ENCODE results near the gene OR6K2.
"Not testable (repeated sequence)": the region's sequence is repeated elsewhere in the genome, so short reads cannot be mapped to it uniquely, and the experiment has no call there.

The OR6K2 gene, protein sequence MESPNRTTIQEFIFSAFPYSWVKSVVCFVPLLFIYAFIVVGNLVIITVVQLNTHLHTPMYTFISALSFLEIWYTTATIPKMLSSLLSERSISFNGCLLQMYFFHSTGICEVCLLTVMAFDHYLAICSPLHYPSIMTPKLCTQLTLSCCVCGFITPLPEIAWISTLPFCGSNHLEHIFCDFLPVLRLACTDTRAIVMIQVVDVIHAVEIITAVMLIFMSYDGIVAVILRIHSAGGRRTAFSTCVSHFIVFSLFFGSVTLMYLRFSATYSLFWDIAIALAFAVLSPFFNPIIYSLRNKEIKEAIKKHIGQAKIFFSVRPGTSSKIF

DNA sequence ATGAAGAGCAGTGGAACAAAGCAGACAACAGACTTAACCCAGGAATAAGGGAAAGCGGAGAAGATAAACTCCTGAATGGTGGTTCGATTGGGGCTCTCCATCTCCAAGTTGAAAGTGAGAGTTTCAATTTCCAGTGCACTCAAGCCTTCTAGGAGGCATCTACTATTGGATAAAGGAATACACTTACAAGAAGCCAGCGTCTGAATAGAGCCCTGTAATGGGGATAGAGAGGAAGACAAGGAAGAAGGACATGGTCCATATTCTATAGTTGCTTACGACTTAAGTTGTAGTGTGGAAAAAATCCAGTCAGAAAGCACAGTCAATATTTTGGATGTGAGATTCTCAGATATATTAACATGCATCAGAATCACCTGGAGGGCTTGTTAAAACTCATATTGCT is at the start of gene OR6K2:
TSS of gene OR6K2 (minus strand) at position 101 of the 400 bp plus-strand sequence. CDS start at position 101, 0 bp downstream.
- no peak for DNase-seq (ENCODE audit: low read depth)

DNA sequence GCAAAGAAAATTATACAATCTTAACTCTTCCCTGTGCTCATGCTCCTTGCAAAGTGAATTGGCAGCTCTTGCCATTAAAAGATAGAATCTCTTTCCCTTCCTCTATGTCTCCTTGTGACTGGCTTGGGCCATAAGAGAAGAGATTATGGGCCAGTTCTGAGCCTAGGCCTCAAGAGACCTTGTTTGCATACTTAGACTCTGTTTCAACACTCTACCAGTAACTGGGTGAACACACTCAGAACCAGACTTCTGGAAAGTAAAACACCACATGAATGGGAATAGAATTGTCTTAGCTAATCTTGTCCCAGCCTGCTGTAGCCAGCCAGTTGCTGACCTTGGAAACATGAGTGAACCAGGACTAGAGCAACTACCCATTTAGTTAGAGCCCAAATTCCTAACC is 35.4 kb upstream of the OR6K2 start:
- no peak for DNase-seq (ENCODE audit: low read depth)

- no peak for DNase-seq (ENCODE audit: low read depth)
These were observed 32.1 kb upstream of the OR6K2 start for GRCh38 chr1:158732524-158732923.

GRCh38 chr1:158731707-158732106 is 31.3 kb upstream of the OR6K2 start:
- no peak for DNase-seq (ENCODE audit: low read depth)

DNA sequence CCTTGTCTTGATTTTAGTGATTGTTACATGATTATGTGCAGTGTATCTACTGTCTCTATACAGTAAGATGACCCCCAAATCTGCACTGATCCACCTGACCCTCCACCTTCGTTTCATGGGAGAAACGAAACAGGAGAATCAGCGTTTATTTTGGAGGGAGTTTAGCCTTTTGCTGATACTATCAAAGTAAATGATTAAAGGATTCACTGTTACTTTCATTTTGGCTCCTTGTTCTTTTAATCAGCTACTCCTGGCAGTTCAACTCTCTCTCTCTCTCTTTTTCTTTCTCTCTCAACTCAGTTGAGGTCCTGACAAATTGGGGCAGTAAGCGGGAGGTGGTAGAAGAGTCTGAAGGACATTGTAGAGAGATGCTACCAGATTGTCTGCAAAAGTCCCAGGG is 30.0 kb upstream of the OR6K2 start:
- no peak for DNase-seq (ENCODE audit: low read depth)

DNA sequence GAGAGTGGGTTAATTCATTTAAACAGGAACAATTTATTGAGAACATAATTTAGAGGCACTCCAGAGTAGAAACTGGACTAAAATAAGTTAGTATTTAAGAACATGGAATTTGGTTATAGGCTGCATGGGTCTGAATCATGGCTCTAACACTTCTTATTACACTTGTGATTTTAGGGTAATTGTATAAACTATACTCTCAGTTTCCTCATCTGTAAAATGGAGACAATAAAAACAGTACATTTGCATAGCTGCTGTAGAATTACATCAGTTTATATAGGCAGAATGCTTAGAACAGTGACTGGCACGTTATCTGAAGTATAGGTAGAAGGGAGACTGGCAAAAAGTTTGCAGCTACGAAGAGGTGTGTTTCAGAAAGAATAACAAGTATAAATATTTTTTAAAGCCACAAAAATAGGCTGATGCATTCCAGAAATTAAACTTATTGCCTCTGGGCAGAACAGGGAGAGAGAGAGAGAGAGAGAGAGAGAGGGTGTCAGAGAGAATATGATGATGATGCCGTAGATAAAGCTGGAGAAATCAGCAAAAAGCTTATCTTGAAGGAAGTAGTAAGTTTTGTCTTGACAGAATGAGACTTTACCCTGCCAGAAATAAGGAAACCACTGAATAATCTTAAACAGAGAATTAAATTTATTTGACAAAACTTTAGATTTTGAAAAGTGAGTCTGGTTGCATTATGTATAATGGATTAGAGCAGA is 28.2 kb upstream of the OR6K2 start:
- no peak for DNase-seq (ENCODE audit: low read depth)

DNA sequence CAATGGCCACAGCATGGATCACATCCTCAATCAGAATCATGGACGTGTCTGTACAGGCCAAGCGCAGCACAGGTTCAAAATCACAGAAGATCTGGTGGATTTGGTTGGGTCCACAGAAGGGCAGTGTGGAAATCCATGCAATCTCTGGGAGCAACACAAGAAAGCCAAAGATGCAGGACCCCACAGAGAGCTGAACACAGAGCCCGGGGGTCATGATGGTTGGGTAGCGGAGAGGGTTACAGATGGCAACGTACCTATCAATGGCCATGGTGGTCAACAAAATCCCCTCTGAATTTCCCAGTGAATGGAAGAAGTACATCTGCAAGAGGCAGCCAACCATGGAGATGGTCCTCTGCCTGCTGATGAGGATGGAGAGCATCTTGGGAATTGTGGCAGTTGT is 24.0 kb upstream of the OR6K2 start:
- no peak for DNase-seq (ENCODE audit: low read depth)

- no peak for DNase-seq (ENCODE audit: low read depth)
These were observed 20.2 kb upstream of the OR6K2 start, which contains the start of gene OR6K3 for GRCh38 chr1:158720620-158721019. OR6K3 (minus strand) TSS chr1:158720720; CDS start chr1:158718115, 2,605 bp downstream.

DNA sequence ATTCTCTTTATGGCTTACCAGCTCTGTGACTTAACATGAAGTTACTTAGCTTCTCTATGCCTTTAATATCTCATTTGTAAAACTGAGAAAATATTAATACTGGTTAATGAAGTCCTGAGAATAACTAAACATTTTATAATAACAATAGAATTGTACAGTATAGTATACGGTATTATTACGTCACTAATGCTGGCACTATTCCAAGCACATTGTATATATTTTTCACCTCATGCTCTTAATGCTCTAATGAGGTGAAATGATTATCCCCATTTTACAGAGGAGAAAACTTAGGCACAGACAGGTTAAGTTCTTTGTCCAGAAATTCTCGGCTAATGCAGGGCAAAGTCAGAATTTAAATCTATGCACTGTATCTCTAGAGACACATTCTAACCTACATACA is 19.2 kb upstream of the OR6K2 start:
- DNase-seq (ENCODE audit: low read depth): no peak

DNA sequence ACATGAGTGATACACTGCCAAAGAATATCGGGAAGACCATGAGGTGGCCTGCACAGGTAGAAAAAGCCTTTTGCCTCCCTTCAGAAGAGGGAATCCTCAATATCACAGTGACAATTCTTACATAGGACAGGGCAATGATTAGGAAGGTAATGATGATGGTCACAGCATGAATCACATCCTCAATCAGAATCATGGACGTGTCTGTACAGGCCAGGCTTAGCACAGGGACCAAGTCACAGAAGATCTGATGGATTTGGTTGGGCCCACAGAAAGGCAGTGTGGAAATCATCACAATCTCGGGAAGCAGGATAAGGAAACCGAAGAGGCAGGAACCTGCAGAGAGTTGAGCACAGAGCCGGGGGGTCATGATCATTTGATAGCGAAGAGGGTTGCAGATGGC is 16.9 kb upstream of the OR6K2 start:
- DNase-seq (ENCODE audit: low read depth): no peak

GRCh38 chr1:158716335-158716734 is 15.9 kb upstream of the OR6K2 start:
- no peak for DNase-seq (ENCODE audit: low read depth)

DNA sequence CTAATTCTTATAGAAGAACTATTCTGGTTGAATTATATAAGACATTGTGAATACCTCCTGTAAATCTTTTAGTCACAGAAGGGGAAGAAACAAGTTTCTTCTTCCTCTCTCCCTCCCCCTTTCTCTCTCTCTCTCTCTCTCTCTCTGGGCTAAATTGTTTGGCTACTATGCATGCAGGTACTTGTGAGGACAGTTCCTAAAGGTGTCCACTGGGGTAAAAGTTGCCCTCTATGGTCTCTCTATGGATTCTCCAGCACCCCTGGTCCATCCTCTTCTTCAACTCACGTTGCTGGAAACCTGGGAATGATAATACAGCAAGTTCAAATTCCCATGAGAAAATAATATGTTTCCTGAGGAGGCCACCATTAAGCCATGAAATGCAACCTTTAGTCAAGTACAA is 14.3 kb upstream of the OR6K2 start:
- no peak for DNase-seq (ENCODE audit: low read depth)

DNA sequence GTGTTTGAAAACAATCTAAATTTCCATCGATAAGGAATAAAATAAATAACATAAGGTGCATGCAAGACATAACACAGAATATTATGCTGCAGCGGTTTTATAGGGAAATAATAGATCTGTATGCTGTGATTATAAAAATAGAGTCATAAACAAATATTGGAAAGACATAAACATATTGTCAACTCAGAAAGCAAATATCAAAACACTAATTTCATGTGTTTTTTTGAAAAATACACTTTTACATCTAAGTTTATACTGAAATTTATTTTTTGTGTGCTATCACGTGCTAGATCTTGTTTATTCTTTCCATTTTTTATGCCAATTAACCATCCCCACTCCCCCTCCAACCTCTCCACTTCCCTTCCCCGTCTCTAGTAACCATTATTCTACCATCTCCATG is 10.6 kb upstream of the OR6K2 start:
- no peak for DNase-seq (ENCODE audit: low read depth)

DNA sequence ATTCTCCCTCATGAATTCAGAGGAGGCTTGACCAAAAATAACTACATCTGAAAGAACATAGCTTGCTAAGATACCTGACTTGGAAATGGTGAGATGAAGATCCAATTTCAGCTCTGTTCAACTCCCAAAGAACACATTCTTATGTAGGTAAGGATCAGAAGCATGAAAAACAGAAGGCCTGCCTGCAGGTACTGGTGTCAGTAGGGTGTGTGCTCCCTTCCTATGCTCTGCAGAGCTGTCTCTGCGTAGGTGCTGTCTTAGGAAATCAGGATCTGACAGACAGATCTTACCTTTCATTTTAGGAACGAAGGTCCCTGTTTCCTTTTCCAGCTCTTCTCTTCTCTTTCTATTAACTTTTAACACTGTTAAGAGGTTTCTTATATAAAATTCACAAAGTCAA is 5.6 kb upstream of the OR6K2 start:
- DNase-seq (ENCODE audit: low read depth): no peak

DNA sequence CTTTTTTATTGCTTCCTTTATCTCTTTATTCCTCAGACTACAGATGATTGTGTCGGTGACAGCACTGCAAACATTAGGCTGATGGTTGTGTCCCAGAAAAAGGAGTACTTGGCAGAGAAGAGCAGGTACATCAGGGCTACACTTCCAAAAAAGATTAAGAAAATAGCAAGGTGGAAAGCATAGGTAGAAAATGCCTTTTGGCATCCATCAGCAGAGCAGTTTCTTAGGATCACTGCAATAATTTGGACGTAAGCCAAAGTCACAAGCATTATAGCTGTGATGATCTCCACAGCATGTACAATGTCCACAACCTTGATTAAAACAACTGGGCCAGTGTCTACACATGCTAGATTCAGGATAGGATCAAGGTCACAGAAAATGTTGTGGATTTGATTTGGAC is 5.9 kb downstream of the OR6K2 start:
- no peak for DNase-seq (ENCODE audit: low read depth)

DNA sequence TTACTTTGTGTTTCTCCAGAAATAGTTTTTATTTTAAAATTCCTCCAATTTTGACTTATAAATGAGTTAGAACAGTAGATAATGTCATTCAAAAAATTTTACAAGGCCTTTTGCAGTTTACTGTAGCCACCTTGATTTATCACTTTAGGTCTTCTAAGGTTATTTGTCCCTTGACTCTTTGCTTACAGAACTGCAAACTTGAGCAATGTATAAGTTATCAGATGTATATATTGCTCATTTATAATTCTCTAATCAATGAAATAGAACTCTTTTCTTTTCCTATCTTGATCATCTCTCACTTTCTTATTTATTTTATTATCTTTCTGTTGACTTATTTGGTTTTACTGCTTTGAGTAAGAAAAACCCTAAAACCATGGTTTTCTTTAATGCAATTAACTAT is 8.1 kb downstream of the OR6K2 start:
- DNase-seq (ENCODE audit: low read depth): no peak

DNA sequence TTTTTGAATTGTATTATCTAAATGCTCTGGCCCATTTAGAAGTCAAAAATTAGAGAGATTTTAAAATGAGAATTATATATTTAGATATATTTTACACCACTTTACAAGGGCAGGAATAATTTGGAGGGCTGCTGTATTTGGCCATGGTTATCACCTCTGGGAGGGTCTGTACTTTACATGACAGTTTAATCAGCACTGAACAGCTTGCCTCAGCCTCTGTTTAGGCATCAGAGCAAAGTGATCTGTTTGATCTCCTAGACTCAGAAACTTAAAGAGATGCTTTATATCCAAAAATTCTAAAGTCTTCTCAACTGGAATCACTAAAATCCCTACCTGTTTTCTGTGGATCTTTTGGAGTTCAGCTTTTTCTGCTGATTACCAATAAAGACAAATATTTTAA is 8.5 kb downstream of the OR6K2 start:
- no peak for DNase-seq (ENCODE audit: low read depth)

GRCh38 chr1:158691149-158691548 is 9.3 kb downstream of the OR6K2 start:
- DNase-seq (ENCODE audit: low read depth): not testable (repeated sequence)

DNA sequence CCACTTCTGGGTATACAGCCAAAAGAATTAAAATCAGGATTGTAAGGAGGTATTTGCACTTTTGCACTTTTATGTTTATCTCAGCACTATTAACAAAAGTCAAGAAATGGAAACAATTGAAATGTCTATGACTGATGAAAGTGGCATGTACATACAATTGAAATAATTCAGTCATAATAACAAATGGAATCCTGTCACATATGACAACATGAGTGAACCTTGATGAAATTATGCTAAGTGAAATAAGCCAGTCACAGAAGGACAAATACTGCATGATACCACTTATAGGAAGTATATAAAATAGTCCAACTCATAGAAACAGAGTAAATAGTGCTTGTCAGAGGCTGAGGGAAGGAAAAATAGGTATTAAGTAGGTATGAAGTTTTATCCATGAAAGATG is 10.6 kb downstream of the OR6K2 start:
- DNase-seq (ENCODE audit: low read depth): no peak

- DNase-seq (ENCODE audit: low read depth): no peak
These were observed 11.3 kb downstream of the OR6K2 start for GRCh38 chr1:158689110-158689509.

DNA sequence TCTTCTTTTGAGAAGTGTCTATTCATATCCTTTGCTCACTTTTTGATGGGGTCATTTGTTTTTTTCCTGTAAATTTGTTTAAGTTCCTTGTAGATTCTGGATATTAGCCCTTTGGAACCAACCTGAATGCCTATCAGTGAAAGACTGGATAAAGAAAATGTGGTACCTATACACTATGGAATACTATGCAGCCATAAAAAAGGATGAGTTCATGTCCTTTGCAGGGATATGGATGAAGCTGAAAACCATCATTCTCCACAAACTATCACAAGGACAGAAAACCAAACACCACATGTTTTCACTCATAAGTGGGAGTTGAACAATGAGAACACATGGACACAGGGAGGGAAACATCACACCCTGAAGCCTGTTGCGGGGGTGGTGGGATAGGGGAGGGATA is 12.1 kb downstream of the OR6K2 start:
- DNase-seq (ENCODE audit: low read depth): not testable (repeated sequence)

- no peak for DNase-seq (ENCODE audit: low read depth)
These were observed 13.4 kb downstream of the OR6K2 start for GRCh38 chr1:158687037-158687436.

DNA sequence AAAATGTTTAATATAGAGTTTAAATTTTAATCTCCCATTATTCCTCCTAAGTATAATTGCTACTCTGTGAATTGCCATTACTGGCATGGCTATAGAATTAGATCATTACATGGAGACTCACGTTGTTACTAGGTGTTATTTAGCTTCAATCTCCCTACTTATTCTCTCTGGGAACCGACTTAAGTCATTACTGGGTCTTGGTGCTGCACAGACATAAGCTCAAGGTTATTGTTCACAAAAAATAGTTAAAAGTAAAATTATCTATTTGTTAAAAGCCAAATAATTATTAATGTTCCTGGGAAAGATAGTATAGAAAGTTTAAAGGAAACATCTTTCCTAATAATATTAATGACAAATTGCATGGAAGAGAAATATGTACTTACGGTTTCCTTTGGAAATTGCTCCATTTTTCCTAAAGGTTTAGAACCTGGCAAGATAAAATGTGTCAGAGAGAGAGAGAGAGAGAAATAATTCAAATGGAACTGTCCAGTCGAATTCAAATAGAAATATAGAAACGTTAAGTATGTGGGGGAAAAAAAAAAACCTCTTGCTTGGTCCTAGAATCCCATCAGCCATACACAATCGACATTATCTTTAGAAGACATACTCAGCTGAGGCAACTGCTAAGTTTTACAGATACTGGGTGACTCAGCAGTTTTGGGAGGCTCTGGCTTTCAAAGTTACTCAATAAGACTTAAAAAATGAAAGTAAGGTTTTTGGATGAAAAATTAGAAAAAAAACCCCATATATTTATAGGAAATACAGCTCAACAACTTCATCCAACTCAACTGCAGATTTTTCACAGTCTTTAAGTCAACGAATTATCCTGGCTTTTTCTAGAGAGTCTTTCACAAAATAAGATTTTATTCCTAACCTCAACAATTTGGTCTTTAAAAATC is 14.1 kb downstream of the OR6K2 start, which contains the start of gene SPTA1:
TSS of gene SPTA1 (minus strand) at position 605 of the 899 bp plus-strand sequence. CDS start at position 407, 198 bp downstream.
- DNase-seq (ENCODE audit: low read depth): no peak
